GM21717 (cell line): ENCODE results near the gene LRMDA.

Experiments used
- ATAC-seq: cut with Tn5 transposase; IDR thresholded peaks from one replicate; pipeline ENCODE4 v1.9.1; 2021; ENCODE audit warnings: mild to moderate bottlenecking, moderate library complexity; ENCODE audit not compliant: unreplicated experiment

Gene LRMDA

GRCh38 chr10:75654772-75655171 lies 223.3 kb downstream of the LRMDA start:
- ATAC-seq: no peak

GRCh38 chr10:75655791-75656451 lies 224.5 kb downstream of the LRMDA start:
- no peak for ATAC-seq

- ATAC-seq: no peak
Measured at GRCh38 chr10:75657351-75657750, 225.9 kb downstream of the LRMDA start.

DNA sequence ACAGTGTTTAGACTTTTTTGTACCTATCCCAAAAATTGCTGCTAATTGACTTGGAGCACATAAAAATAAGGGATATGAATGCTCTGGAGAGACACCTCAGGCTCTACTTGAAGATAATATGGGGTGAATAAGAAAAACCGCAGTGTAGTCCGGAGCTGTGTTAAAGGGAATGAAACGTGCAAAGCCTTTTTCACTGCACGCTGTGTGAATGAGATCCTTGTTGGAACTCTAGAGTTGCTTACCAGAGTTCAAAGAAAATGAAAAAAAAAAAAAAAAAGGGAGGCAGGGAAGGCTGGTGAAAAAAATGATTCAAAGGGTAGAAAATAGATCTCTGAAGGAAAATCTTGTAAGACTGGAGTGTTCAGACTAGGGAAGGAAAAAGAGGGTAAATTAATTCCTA lies 226.6 kb downstream of the LRMDA start:
- no peak for ATAC-seq

- no peak for ATAC-seq
Measured at GRCh38 chr10:75658496-75658895, 227.1 kb downstream of the LRMDA start.

DNA sequence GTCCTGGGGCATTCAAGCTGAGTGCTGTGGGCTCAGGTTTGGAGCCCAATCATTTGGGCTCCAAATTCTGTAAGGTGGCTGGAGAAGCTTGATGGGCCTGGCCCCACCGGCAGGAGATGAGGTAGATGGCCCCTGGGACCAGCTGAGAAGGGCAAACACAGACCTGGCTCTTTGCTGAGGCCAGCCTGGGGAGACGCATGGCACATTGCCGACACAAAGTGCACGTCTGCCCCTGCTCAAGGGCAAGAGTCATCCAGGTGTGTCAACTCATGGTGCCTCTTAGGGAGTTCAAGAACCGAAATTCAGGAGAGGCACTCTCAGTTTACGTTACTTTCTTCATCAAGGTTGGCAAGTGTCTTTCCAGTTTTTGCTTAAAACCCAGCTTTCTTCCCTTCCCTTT lies 227.5 kb downstream of the LRMDA start:
- ATAC-seq: no peak

- no peak for ATAC-seq
Measured at GRCh38 chr10:75660823-75661222, 229.4 kb downstream of the LRMDA start.

- no peak for ATAC-seq
Measured at GRCh38 chr10:75662715-75663114, 231.3 kb downstream of the LRMDA start.

DNA sequence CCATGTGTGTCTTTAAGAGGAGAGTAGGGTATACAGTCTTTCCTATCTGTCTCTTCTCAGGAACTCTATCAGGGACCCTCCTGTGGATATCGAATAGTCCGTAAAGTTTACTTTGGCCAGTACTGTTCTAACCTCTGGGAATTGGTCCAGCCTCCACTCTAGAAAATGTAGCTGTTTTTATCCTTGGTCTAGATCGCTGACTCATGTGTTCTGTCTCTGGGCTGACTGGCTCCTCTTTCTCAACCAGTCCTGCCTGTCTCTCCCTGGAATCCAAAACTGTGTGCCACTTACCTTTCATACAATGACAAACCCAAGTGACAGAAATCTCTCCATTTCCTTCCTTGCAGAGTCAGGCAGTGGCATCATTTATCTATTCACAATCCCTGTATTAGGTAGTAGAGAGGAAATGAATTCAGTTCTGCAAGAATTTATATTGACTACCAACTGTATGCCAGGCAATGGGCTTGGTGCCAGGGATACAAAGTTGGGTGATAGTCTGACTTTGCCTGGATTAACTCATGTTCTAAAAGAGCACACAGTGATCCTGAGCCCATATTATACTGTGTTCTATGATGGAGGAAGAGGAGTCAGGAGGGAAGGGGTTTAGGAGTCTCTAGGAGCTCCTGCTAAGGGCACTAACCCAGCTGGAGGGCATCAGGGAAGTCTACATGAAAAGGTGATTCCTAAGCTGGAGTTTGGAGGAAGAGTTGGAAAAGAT lies 232.7 kb downstream of the LRMDA start:
- no peak for ATAC-seq

DNA sequence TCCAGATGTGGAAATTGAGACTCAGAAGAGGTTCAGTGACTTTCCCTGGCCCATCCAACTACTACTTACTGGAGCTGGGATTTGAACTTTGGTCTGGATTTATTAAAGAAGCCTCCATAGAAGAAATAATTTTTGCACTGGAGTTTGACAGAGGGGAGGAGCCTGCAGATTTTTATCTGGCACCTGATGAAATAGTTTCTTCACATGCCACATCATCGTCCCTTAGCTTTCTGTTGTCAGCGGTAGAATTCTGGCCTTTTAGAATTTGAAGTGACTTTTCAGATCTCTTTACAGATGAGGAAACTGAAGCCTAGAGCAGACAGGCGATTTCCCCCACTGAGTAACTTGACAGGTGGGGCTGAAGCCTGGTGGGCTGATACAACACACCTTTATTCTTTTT lies 233.5 kb downstream of the LRMDA start:
- ATAC-seq: no peak

- no peak for ATAC-seq
Measured at GRCh38 chr10:75665707-75666106, 234.3 kb downstream of the LRMDA start.

GRCh38 chr10:75672111-75672671 lies 240.8 kb downstream of the LRMDA start:
- ATAC-seq: no peak

DNA sequence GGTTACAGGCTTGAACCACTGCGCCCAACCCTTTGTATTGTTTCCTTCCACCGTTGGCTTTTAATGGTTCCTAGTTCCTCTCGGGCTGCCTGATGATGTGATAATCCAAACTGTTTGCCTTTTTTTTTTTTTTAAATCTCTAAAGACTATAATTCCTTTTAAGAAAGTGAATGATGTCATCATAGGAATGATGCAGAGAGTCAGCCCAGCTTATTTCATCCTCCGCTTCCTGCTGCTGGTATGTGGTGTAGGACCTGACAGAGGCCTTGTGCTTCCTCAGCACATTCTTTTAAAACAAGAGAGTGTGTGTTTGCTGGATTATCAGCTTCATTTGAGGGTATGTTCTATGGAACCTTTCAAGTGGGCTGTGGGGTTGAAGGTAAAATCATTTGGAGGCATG lies 241.4 kb downstream of the LRMDA start:
- no peak for ATAC-seq

- ATAC-seq: no peak
Measured at GRCh38 chr10:75677541-75677940, 246.1 kb downstream of the LRMDA start.

DNA sequence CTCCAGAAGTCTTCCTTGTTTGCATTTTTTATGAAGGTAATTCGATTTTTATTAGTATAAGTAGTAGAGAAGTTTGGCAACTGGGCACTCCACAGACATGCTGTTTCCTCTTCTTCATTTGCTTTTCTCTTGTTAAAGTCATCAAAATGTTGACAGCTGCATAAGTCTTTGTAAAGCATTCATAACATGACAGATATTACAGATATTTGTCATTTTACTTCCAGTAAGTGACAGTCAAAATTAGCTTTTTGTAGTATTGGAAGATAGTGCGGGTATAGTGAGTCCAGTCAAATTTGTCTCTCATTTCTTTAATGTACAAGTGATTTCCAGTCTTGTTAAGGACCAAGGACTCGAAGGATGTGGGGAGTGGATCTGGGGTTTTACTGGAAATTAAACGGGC lies 247.1 kb downstream of the LRMDA start:
- ATAC-seq: no peak

- ATAC-seq: no peak
Measured at GRCh38 chr10:75679536-75679935, 248.1 kb downstream of the LRMDA start.

DNA sequence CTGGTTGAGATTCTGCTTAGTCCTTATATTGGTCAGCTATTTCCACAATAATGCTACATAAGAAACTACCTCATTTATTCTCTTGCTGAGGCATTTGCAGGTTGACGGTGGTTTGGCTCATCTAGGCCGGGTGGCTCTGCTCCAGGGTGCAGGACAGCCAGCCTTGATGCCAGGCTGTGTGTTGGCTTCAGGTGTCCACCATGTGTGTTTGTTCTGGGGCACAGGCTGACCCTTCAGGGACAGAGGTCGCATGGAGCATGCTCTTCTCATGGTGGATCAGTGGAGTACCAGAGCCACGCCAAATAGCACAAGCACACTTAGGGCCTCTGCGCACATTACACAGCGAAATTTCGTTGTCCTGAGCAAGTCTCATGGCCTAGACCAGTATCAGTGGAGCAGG lies 249.9 kb downstream of the LRMDA start:
- no peak for ATAC-seq

- ATAC-seq: no peak
Measured at GRCh38 chr10:75682649-75683557, 251.5 kb downstream of the LRMDA start.

- no peak for ATAC-seq
Measured at GRCh38 chr10:75685187-75685586, 253.8 kb downstream of the LRMDA start.

DNA sequence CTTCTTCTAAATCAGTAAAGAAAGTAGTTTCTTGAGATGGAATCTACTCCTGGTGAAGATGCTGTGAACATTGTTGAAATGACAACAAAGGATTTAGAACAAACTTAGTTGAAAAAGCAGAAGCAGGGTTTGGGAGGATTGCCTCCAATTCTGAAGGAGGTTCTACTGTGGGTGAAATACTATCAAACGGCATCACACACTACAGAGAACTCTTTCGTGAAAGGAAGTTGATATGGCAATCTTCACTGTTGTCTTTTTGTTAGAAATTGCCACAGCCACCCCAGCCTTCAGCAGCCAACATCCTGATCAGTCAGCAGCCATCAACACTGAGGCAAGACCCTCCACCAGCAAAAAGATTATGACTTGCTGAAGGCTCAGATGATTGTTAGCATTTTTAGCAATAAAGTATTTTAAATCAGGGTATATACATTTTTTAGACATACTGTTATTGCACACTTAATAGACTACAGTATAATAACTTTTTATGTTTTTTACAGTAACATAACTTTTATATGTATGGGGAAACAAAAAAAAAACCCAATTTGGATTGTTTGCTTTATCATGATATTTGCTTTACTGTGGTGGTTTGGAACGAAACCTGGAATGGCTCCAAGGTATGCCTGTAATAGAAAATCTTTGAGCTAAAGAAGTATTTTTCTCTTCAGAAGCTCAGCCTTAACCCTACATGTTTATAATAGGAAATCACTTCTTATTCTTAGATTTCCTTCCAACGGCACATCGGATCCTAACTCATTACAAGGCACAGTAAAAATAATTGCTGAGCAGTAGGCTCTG lies 257.3 kb downstream of the LRMDA start:
- ATAC-seq: no peak

DNA sequence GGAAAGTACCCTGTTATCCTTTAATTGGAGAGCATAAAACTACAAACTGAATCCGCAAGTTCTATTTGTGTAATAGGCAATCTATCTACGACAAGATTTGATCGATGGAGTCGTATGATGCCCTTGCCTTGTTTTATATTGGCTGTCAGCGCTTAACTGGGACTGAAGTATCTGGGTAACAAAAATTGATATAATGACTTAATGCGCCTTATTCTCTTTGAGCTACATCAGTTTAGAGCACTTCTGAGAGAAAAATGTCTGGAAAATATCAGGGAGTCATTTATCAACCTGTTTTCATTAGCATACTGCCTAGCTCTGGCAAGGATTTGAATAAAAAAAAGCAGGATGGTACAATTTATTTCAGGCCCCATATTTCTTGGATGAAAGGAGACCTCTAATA lies 262.1 kb downstream of the LRMDA start:
- ATAC-seq: no peak
